IgD-negative memory B cell (primary cell): ENCODE measurements around the gene WNT4. TPM values are rescaled to one million over a fixed set of nuclear protein-coding genes. Genes with fewer than 3 reads are reported as not detected.
A peak's percentile ranks its signal among the peaks of the same experiment; 100 is the strongest.

Experiments
- H3K27ac Mint-ChIP-seq, 3 donors: one replicate each; pipeline ENCODE4 v1.8.0; 2020 to 2022; ENCODE audit warnings: mild to moderate bottlenecking in 3 of 3, mixed read lengths in 3 of 3, moderate library complexity in 1 of 3
- H3K27me3 Mint-ChIP-seq: one replicate; pipeline ENCODE4 v1.8.0; 2021; ENCODE audit warnings: mixed read lengths
- H3K36me3 Mint-ChIP-seq: one replicate; pipeline ENCODE4 v1.8.0; 2020; ENCODE audit warnings: mild to moderate bottlenecking, mixed read lengths
- H3K4me1 Mint-ChIP-seq, 3 donors: one replicate each; pipeline ENCODE4 v1.8.0; 2020 to 2022; ENCODE audit warnings: mixed read lengths in 3 of 3, mild to moderate bottlenecking in 1 of 3
- H3K4me3 Mint-ChIP-seq, 4 donors: one replicate each; pipeline ENCODE4 v1.8.0; 2020 to 2022; ENCODE audit warnings: mild to moderate bottlenecking in 4 of 4, mixed read lengths in 4 of 4, moderate library complexity in 3 of 4
- H3K9me3 Mint-ChIP-seq, 3 donors: one replicate each; pipeline ENCODE4 v1.8.0; 2020 to 2021; ENCODE audit warnings: mixed read lengths in 3 of 3, mild to moderate bottlenecking in 1 of 3
- polyA plus RNA-seq: library from polyadenylated mRNA; unstranded; fragments of 300-500 nt; fragmentation: Illumina TruSeq; gene quantifications from one replicate; pipeline ENCODE4 v1.2.3, GENCODE V29; 2021

WNT4 gene
- polyA plus RNA-seq, 1 donor from 2014 or later, result not detected

DNA sequence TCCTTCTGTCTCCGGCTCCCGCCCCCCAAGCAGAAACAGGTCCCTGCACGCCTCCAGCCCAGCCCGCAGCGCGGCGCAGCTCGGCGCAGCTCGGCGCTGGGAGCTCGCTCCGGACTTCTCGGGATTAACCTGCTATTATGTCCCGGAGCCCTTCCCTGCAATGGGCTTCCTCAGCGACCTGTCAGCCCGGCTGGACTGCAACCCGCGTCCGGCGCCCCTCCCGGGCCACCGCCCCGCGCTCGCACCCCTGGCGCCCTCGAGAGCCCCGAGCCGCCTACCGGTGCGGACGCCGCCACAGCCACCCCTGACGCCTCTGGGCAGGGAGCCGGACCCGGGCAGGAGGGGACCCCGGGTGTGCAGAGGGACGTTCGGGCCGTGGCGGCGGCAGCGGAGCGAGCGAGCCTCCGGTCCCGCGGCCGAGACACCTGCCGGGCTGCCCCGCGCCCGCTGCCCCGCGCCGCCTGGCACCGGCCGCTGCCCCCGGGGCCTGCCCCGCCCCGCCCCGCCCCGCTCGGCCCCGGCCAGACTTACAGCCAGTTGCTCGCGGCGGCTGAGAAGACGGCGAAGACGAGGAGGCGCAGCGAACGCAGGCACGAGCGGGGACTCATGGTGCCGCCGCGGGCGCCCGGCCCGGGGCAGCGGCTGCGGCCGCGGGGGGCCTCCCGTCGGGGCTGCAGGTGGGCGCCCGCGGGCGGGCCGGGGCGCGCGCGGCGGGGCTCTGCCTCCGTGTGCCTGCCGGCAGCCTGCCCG lies 407 bp downstream of the WNT4 start:
- Mint-ChIP-seq H3K9me3 (no peaks in the 10 kb centered on the region), H3K4me3 (peak overlapping the region; percentile 43 to 66 (median 60)), H3K36me3 (no peaks in the 10 kb centered on the region), H3K27me3 (peaks cover 26% of the 10 kb centered on the region), H3K4me1 (peaks cover 8 to 10% (median 9%) of the 10 kb centered on the region in 3 donors), H3K27ac (no peak overlapping the region)

DNA sequence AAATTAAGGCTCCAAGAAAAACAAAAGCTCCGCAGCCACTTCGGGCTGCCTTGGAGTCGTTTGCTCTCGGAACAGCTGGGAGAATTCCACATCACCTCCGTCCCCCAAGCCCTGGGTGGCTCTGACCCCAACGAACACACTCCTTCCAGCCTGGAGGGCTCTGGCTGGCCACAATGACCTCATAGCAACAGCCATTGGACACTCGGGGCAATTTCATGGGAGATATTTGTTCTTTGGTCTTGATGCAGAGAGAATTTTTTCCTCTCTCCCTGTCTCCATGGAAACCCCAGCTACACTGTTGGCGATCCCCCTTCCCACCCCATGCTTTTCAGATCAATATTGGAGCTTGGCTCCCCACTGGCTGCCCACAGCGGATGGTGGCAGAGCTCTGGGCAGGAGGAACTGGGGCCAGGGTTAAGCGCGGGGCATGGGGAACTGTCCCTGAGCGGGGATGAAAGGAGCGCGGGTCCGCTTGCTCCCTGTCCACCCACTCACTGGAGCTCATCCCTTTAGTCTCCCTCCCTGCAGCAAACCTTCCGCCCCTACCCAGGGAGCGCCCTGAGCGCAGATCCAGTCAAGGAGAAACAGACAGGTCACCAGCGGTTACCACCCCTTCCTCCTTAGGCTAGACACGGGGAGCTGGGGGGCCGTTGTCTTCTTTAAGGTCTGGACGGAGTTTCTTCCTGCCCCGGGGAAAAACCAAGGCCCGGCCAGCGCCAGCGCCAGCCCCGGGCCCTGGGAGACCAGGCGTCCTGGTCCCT lies 1.2 kb downstream of the WNT4 start:
- no peaks in the 10 kb centered on the region for H3K9me3 Mint-ChIP-seq
- H3K36me3 Mint-ChIP-seq, result no peaks in the 10 kb centered on the region
- peaks cover 25% of the 10 kb centered on the region for H3K27me3 Mint-ChIP-seq
- peaks cover 10% of the 10 kb centered on the region in 3 donors for H3K4me1 Mint-ChIP-seq
- H3K27ac Mint-ChIP-seq, result no peak overlapping the region
- H3K4me3 Mint-ChIP-seq, result peak overlapping the region; percentile 43 to 66 (median 60)

DNA sequence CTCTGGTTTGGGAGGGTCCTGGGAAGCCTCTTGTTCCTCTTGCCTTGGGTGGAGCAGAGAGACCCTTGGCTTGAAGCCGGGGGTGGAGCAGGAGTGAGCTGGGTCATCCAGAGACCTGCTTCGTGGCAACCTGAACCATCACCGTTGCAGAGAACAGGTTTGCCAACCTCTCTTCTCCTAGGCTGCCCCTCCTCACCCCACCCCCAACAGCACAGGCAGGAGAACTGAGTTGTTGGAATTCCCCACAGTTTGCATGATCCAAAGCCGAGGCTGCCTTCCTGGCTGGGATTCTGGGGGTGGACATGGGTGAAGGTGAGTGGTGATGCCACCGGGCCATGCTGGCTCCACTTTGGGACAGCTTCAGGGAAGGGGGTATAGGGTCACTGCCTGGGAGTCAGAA lies 2.2 kb downstream of the WNT4 start:
- peaks cover 10% of the 10 kb centered on the region in 3 donors for H3K4me1 Mint-ChIP-seq
- H3K27me3 Mint-ChIP-seq, result peaks cover 25% of the 10 kb centered on the region
- H3K27ac Mint-ChIP-seq, result no peak overlapping the region
- H3K4me3 Mint-ChIP-seq, result peak overlapping the region in 2 of 4 donors; percentile 25 to 43
- no peaks in the 10 kb centered on the region for H3K36me3 Mint-ChIP-seq
- no peaks in the 10 kb centered on the region for H3K9me3 Mint-ChIP-seq

DNA sequence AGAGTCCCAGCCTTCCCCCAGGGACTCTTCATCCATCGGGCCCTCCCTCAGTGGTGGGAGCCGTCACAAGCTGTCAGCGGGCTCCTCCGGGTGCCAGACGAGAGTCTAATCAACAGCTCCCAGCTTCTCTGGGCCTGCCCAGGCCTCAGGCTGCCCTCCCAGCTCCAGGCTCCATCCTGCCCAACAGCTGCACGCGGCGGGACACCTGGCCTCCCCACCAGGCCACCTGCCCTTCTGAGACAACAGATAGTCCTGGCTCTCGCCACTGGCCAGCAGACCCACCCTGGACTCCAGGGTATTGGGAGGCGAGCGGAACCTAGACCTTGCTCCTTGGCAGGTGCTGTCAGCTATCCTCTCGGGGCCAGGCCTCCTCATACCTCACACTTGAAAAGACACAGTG lies 3.1 kb downstream of the WNT4 start:
- Mint-ChIP-seq H3K4me1 (peaks cover 10% of the 10 kb centered on the region in 3 donors), H3K36me3 (no peaks in the 10 kb centered on the region), H3K4me3 (peak overlapping the region in 1 of 4 donors; percentile 25), H3K9me3 (no peaks in the 10 kb centered on the region), H3K27me3 (peaks cover 17% of the 10 kb centered on the region), H3K27ac (no peak overlapping the region)

DNA sequence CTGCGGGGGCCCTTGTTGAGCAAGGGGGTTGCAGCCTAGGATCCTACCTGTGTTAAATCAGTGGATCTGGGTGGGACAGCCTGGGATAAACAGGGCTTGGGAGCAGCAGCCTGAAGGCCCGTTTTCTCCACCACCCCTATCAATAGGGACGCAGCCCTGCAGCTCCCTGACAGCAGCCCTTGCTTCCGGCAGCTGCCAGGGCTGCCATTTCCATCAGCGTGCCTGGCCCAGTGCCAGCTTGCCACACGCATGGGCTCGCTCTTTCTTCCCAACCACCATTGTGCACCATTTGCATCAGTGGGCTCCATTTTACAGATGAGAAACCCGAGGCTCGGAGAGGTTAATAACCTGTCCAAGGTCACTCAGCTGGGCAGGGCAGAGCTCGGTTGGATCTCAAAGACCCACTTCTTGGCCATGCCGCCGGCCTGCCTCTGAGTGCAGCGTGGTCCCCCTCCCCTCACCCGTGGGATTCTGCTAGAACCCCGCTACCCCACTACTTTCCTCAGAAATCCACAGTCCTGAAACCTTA lies 3.8 kb downstream of the WNT4 start:
- no peak overlapping the region for H3K4me3 Mint-ChIP-seq
- peaks cover 8 to 10% (median 10%) of the 10 kb centered on the region in 3 donors for H3K4me1 Mint-ChIP-seq
- H3K36me3 Mint-ChIP-seq, result no peaks in the 10 kb centered on the region
- H3K27me3 Mint-ChIP-seq, result peaks cover 15% of the 10 kb centered on the region
- H3K27ac Mint-ChIP-seq, result no peak overlapping the region
- no peaks in the 10 kb centered on the region for H3K9me3 Mint-ChIP-seq

DNA sequence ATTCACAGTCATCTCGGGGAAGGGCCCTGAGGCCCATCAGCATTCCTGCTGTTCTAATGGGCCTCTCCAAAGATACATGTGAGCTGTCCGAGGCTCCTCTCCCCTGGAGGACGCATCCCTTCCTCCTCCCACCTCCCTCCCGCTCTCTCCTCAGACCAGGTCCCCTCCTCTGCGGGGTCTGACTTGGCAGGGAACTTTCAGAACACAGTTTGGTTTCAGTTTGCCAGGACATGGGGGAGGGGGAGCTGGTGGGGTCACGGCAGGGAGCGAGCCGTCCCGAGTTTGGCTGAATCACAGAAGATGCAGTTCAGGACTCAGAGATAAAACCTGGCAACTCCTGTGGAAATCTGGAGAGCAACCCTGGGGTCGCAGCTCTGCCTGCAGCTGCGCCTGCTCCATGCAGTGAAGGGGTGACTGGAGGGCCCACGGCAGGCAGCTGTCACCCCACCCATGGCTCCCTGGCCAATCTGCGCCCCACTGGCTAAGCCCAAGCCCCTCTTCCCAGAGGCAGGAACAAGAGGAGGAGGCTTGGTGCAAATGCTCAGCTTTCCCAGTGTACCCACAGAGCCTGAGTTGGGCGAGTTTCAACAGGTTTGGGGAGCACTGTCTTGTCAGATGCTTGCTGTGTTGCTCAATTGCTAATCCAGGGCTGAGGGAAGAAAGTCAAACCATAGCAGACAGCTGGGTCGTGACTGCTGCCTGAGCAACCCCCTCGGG lies 5.7 kb downstream of the WNT4 start:
- peaks cover 10% of the 10 kb centered on the region for H3K27me3 Mint-ChIP-seq
- H3K9me3 Mint-ChIP-seq, result no peaks in the 10 kb centered on the region
- H3K27ac Mint-ChIP-seq, result no peak overlapping the region
- H3K4me1 Mint-ChIP-seq, result peaks cover 5 to 10% (median 7%) of the 10 kb centered on the region in 3 donors
- peak overlapping the region in 1 of 4 donors; percentile 4 for H3K4me3 Mint-ChIP-seq
- no peaks in the 10 kb centered on the region for H3K36me3 Mint-ChIP-seq

DNA sequence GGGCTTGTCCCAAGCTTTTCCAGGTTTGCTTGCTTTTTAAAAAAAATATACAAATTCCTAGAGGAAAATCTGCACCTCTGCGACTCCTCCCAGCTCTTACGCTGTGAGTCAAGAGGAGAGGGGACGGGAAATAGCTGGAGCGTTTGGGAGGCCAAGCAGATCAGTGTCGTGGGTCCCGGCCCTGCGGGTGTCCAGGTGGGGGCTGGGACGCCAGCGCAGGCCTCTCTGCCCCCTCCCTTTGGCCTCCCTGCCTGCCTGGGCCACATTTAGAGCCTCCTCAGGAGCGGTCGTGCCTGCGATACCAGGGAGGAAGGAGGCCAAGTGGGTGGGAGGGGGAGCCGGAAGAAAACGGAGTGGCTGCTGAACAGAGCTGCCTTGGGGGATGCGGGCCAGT lies 9.0 kb downstream of the WNT4 start:
- Mint-ChIP-seq H3K4me1 (peaks cover 5 to 10% (median 5%) of the 10 kb centered on the region in 3 donors), H3K9me3 (no peaks in the 10 kb centered on the region), H3K36me3 (no peaks in the 10 kb centered on the region), H3K27me3 (no peaks in the 10 kb centered on the region), H3K27ac (no peak overlapping the region), H3K4me3 (no peak overlapping the region)

DNA sequence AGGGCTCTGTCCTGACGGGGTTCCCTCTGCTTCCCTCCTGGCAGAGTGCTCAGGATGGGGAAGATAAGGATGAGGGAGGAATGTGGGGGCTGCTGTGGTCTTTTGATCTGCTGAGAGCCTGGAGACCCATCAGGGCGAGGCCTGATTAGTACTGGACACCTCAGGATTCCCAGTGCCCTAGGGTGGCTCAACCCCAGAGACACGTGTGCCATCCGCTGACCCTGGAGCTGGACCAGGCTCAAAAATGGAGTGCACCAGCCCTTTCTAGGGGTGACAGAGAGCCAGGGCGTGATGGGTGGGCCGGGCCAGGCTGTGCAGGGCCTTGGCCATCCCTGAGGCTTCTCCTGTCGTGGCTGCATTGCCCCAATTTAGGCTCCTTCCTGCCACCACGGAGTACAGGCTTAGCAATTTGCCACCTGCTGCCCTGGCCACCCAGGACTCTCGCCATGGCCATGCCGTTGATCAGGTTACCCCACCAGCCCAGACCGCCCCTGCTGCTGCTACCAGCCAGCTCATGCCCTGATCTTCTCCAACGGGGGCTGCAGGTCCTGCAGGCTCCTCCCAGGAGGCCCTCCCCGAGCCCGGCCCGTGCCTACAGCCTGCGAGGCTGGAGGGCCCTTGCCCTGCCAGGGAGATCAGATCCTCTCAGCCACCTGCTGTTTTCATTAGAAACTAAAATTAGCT lies 9.5 kb downstream of the WNT4 start:
- H3K9me3 Mint-ChIP-seq, result no peaks in the 10 kb centered on the region
- peaks cover 5 to 10% (median 5%) of the 10 kb centered on the region in 3 donors for H3K4me1 Mint-ChIP-seq
- no peaks in the 10 kb centered on the region for H3K36me3 Mint-ChIP-seq
- H3K4me3 Mint-ChIP-seq, result no peak overlapping the region
- no peaks in the 10 kb centered on the region for H3K27me3 Mint-ChIP-seq
- H3K27ac Mint-ChIP-seq, result no peak overlapping the region

DNA sequence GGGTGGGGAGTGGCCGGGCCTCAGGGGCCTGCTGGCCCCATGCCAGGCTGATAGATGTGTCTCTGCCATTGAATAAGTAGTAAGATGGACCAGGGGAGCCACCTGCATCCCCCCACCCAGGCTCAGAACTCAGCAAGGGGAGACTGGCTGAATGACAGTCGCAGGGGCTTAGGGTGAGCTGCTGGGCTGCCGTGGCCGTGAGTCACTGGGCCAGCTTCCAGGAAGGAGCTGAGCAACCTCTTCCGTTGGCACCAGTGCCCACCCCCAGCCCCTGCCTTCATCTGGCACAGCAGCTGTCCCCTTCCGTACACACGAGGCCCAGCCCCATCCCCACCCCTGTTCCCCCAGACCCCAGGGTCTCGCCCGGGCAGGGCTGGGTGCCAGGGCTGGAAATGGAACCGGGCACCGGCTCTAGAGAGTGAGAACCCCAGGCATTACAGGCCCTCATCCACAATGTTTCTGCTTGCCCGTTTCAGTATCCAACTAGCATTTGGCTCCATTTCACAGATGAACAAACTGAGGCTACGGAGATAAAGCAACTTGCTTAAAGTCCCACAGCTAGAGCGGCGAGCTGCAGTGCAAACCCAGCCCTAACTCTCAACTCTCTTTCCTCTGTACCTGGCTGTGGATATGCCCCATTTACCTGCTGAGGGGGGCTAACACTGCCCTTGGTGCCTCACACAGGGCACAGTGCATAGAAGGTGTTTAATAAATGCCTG lies 10.2 kb downstream of the WNT4 start:
- Mint-ChIP-seq H3K36me3 (no peaks in the 10 kb centered on the region), H3K9me3 (no peaks in the 10 kb centered on the region), H3K27ac (no peak overlapping the region), H3K4me1 (peaks cover under 1 to 3% (median 3%) of the 10 kb centered on the region in 3 donors), H3K4me3 (no peak overlapping the region), H3K27me3 (no peaks in the 10 kb centered on the region)

DNA sequence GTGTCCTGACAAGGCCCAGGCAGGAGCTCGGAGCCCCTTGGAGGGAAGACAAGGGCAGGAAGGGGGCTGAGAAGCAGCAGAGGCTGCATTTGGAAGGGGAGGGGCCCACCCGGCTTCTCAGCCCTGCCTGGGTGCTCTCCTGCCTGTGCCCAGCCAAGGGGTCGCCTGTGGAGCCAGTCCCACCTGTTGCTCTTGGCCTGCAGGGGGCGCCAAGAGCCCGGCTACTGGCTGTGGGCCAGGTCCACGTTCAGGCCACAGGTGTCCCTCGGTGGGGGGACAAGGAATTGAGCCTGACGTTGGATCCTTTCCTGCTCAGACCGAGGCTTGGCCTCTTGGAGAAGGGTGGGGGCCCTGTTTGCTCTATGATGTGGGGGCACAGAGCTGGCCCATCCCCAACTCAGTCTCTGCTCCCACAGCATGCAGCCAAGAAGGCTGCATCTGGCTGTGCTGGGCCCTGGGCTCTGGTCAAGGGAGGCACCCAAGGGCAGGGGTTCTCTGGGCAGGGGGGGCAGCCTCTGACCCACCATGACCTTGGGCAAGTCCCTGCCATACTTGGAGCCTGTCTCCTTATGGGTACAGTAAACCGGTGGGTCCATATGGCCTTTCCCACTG lies 10.9 kb downstream of the WNT4 start:
- H3K9me3 Mint-ChIP-seq, result no peaks in the 10 kb centered on the region
- no peaks in the 10 kb centered on the region for H3K4me1 Mint-ChIP-seq
- H3K36me3 Mint-ChIP-seq, result no peaks in the 10 kb centered on the region
- H3K27me3 Mint-ChIP-seq, result no peaks in the 10 kb centered on the region
- H3K27ac Mint-ChIP-seq, result no peak overlapping the region
- H3K4me3 Mint-ChIP-seq, result no peak overlapping the region

DNA sequence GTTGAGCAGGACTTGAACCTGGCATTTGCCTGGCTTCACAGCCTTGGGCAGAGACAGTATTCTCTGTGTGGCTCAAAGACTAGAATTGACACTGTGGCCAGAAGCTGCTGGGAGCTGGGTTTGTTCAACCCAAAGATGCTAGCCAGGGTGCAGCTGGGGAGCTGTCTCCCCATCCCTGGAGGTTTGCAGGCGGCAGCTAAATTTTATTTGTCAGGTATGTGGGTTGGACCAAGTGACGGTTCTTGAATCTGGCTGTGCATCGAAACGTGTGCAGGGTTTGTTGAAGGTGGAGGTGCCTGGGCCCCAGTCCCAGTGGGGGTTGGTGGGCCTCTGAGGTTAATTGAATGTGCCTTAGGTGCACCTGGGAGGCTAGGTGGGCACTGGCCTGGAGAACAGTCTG lies 11.8 kb downstream of the WNT4 start:
- Mint-ChIP-seq H3K4me1 (no peaks in the 10 kb centered on the region), H3K27me3 (no peaks in the 10 kb centered on the region), H3K9me3 (no peaks in the 10 kb centered on the region), H3K27ac (no peak overlapping the region), H3K36me3 (no peaks in the 10 kb centered on the region), H3K4me3 (no peak overlapping the region)

DNA sequence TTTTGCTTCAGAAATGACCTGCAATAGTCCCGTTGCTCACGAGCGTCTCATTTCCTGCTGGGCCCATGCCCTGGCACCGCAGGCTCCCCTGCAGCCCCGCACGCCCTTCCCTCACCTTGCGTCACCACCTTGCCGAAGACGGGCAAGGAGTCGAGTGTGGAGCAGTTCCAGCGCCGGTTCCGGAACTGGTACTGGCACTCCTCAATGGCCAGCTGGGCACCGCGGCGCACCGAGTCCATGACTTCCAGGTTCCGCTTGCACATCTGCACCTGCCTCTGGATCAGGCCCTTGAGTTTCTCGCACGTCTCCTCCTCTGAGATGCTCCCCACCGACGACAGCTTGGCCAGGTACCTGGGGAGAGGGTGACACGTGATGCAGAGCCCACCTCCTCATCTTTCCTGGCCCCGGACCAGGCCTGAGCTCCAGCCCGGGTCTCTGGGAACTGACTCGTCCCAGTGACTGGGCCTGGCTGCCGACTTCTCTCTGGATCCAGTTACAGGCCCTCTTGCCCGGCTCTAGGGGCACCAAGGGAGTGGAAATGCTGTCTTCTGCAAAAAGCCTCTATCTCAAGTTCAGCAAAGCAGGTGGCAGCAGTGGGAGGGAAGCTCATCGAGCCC lies 13.3 kb downstream of the WNT4 start:
- Mint-ChIP-seq H3K27me3 (no peaks in the 10 kb centered on the region), H3K27ac (no peak overlapping the region), H3K4me1 (peaks cover 0 to 1% (median 0%) of the 10 kb centered on the region in 3 donors), H3K36me3 (no peaks in the 10 kb centered on the region), H3K9me3 (no peaks in the 10 kb centered on the region), H3K4me3 (no peak overlapping the region)

DNA sequence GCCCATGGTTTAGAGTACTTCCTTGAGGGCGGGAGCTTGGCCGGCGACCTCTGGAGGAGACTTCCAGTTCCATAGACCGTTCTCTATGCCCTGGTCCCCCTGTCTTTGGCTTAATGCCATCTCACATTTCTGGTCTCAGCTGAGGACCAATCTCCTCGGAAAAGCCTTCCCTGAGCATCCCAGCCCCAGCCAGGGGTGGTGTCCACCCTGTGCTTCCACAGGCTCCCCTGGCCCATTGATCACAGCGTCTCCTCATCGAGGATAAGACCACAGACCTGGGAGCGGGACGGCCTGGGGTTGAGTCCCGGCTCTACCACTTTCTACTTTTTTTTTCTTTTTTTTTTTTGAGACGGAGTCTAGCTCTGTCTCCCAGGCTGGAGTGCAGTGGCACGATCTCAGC lies 14.5 kb downstream of the WNT4 start:
- Mint-ChIP-seq H3K27ac (no peak overlapping the region), H3K36me3 (no peaks in the 10 kb centered on the region), H3K4me1 (peaks cover 0 to 1% (median 0%) of the 10 kb centered on the region in 3 donors), H3K4me3 (no peak overlapping the region), H3K27me3 (no peaks in the 10 kb centered on the region), H3K9me3 (no peaks in the 10 kb centered on the region)
